Mucosa of stomach (tissue), 1 donor: ENCODE measurements around the gene PITPNM3.

Experiments used
- H3K27me3 ChIP-seq: one replicate; pipeline ENCODE4 v1.7.0; 2013; ENCODE audit warnings: mild to moderate bottlenecking, low read length; ENCODE audit not compliant: control insufficient read depth, insufficient read depth
- H3K36me3 ChIP-seq: one replicate; pipeline ENCODE4 v1.7.0; 2013; ENCODE audit warnings: low read length; ENCODE audit not compliant: control insufficient read depth, insufficient read depth
- H3K4me1 ChIP-seq: one replicate; pipeline ENCODE4 v1.7.0; 2013; ENCODE audit warnings: mild to moderate bottlenecking, low read length; ENCODE audit not compliant: control insufficient read depth, insufficient read depth
- H3K4me3 ChIP-seq: one replicate; pipeline ENCODE4 v1.7.0; 2013; ENCODE audit warnings: low read length
- H3K9ac ChIP-seq: one replicate; pipeline ENCODE4 v1.7.0; 2013; ENCODE audit warnings: mild to moderate bottlenecking, low read length, moderate library complexity
- H3K9me3 ChIP-seq: one replicate; pipeline ENCODE4 v1.7.0; 2013; ENCODE audit warnings: mild to moderate bottlenecking, low read length, moderate library complexity; ENCODE audit not compliant: control insufficient read depth
- donor health status: Pancreatic carcinoma.

The PITPNM3 gene

GRCh38 chr17:6530324-6530920 is 25.9 kb downstream of the PITPNM3 start:
- no peaks in the 10 kb centered on the region for H3K36me3 ChIP-seq
- no peak overlapping the region for H3K4me3 ChIP-seq
- H3K9ac ChIP-seq: no peak overlapping the region
- H3K9me3 ChIP-seq: no peaks in the 10 kb centered on the region
- H3K27me3 ChIP-seq: no peaks in the 10 kb centered on the region
- no peaks in the 10 kb centered on the region for H3K4me1 ChIP-seq

GRCh38 chr17:6528557-6528956 is 27.8 kb downstream of the PITPNM3 start:
- Histone ChIP-seq H3K4me3 (no peak overlapping the region), H3K27me3 (no peaks in the 10 kb centered on the region), H3K36me3 (no peaks in the 10 kb centered on the region), H3K9me3 (no peaks in the 10 kb centered on the region), H3K4me1 (no peaks in the 10 kb centered on the region), H3K9ac (no peak overlapping the region)

GRCh38 chr17:6526362-6527152 is 29.8 kb downstream of the PITPNM3 start:
- Histone ChIP-seq H3K4me1 (no peaks in the 10 kb centered on the region), H3K9ac (no peak overlapping the region), H3K27me3 (no peaks in the 10 kb centered on the region), H3K9me3 (no peaks in the 10 kb centered on the region), H3K4me3 (no peak overlapping the region), H3K36me3 (no peaks in the 10 kb centered on the region)

- Histone ChIP-seq H3K27me3 (no peaks in the 10 kb centered on the region), H3K4me3 (no peak overlapping the region), H3K36me3 (no peaks in the 10 kb centered on the region), H3K9me3 (no peaks in the 10 kb centered on the region), H3K9ac (no peak overlapping the region), H3K4me1 (no peaks in the 10 kb centered on the region)
Measured at GRCh38 chr17:6525731-6526130, 30.6 kb downstream of the PITPNM3 start.

- no peaks in the 10 kb centered on the region for H3K36me3 ChIP-seq
- no peak overlapping the region for H3K4me3 ChIP-seq
- no peaks in the 10 kb centered on the region for H3K27me3 ChIP-seq
- H3K9ac ChIP-seq: no peak overlapping the region
- H3K4me1 ChIP-seq: no peaks in the 10 kb centered on the region
- no peaks in the 10 kb centered on the region for H3K9me3 ChIP-seq
Measured at GRCh38 chr17:6525141-6525540, 31.2 kb downstream of the PITPNM3 start.

GRCh38 chr17:6524520-6524919 is 31.8 kb downstream of the PITPNM3 start:
- no peak overlapping the region for H3K4me3 ChIP-seq
- no peaks in the 10 kb centered on the region for H3K27me3 ChIP-seq
- H3K4me1 ChIP-seq: no peaks in the 10 kb centered on the region
- H3K36me3 ChIP-seq: no peaks in the 10 kb centered on the region
- H3K9ac ChIP-seq: no peak overlapping the region
- no peaks in the 10 kb centered on the region for H3K9me3 ChIP-seq

- H3K9me3 ChIP-seq: no peaks in the 10 kb centered on the region
- H3K4me1 ChIP-seq: no peaks in the 10 kb centered on the region
- H3K9ac ChIP-seq: no peak overlapping the region
- H3K36me3 ChIP-seq: no peaks in the 10 kb centered on the region
- H3K27me3 ChIP-seq: no peaks in the 10 kb centered on the region
- no peak overlapping the region for H3K4me3 ChIP-seq
Measured at GRCh38 chr17:6523809-6524355, 32.5 kb downstream of the PITPNM3 start.

GRCh38 chr17:6523330-6523729 is 33.0 kb downstream of the PITPNM3 start:
- Histone ChIP-seq H3K4me1 (no peaks in the 10 kb centered on the region), H3K9ac (no peak overlapping the region), H3K36me3 (no peaks in the 10 kb centered on the region), H3K9me3 (no peaks in the 10 kb centered on the region), H3K27me3 (no peaks in the 10 kb centered on the region), H3K4me3 (no peak overlapping the region)

- Histone ChIP-seq H3K4me3 (no peak overlapping the region), H3K9ac (no peak overlapping the region), H3K27me3 (no peaks in the 10 kb centered on the region), H3K36me3 (no peaks in the 10 kb centered on the region), H3K9me3 (no peaks in the 10 kb centered on the region), H3K4me1 (no peaks in the 10 kb centered on the region)
Measured at GRCh38 chr17:6521586-6521985, 34.8 kb downstream of the PITPNM3 start.

- Histone ChIP-seq H3K27me3 (no peaks in the 10 kb centered on the region), H3K36me3 (no peaks in the 10 kb centered on the region), H3K4me1 (no peaks in the 10 kb centered on the region), H3K4me3 (no peak overlapping the region), H3K9me3 (no peaks in the 10 kb centered on the region), H3K9ac (no peak overlapping the region)
Measured at GRCh38 chr17:6517062-6517461, 39.3 kb downstream of the PITPNM3 start.

GRCh38 chr17:6514371-6514770 is 42.0 kb downstream of the PITPNM3 start:
- Histone ChIP-seq H3K9ac (no peak overlapping the region), H3K9me3 (no peaks in the 10 kb centered on the region), H3K36me3 (no peaks in the 10 kb centered on the region), H3K4me3 (no peak overlapping the region), H3K27me3 (no peaks in the 10 kb centered on the region), H3K4me1 (no peaks in the 10 kb centered on the region)

GRCh38 chr17:6512552-6512951 is 43.8 kb downstream of the PITPNM3 start:
- H3K4me1 ChIP-seq: peaks cover 17% of the 10 kb centered on the region
- no peaks in the 10 kb centered on the region for H3K27me3 ChIP-seq
- no peak overlapping the region for H3K4me3 ChIP-seq
- no peak overlapping the region for H3K9ac ChIP-seq
- H3K9me3 ChIP-seq: no peaks in the 10 kb centered on the region
- H3K36me3 ChIP-seq: no peaks in the 10 kb centered on the region
